Lung (tissue), 12 donors: ENCODE measurements around the gene B4GALNT2. TPM values are rescaled to one million over a fixed set of nuclear protein-coding genes. Genes with fewer than 3 reads are reported as not detected.

Experiments used
- ATAC-seq: fragments of 200-7000 bp; cut with Tn5 transposase; one replicate; pipeline ENCODE4 v1.9.1; 2020; ENCODE audit warnings: moderate number of reproducible peaks; ENCODE audit not compliant: insufficient read depth, low FRiP score
- DNase-seq, 3 donors: peaks; one replicate each; pipeline ENCODE4 v3.0.0-alpha.2; 2013 to 2017
- H3K27ac ChIP-seq, 2 donors: one replicate each; pipeline ENCODE4 v1.5.1; 2013; ENCODE audit warnings: mild to moderate bottlenecking in 2 of 2, moderate library complexity in 2 of 2, control low read depth in 1 of 2, inconsistent platforms in 1 of 2, low read depth in 1 of 2, low read length in 1 of 2
- H3K27me3 ChIP-seq, 3 donors: one replicate each; pipeline ENCODE4 v1.5.1; 2013; ENCODE audit warnings: low read length in 2 of 3; ENCODE audit not compliant: control insufficient read depth in 3 of 3, insufficient read depth in 3 of 3
- H3K36me3 ChIP-seq, 4 donors: one replicate each; pipeline ENCODE4 v1.5.1; 2013; ENCODE audit warnings: low read length in 4 of 4, mild to moderate bottlenecking in 1 of 4, moderate library complexity in 1 of 4; ENCODE audit not compliant: control insufficient read depth in 4 of 4, insufficient read depth in 4 of 4
- H3K4me1 ChIP-seq, 5 donors: one replicate each; pipeline ENCODE4 v1.5.1; 2013; ENCODE audit warnings: low read length in 5 of 5, mild to moderate bottlenecking in 2 of 5, moderate library complexity in 1 of 5; ENCODE audit not compliant: control insufficient read depth in 5 of 5, insufficient read depth in 5 of 5
- H3K4me3 ChIP-seq: one replicate; pipeline ENCODE4 v1.5.1; 2013; ENCODE audit warnings: mild to moderate bottlenecking, control low read depth, moderate library complexity
- H3K9ac ChIP-seq, 2 donors: one replicate each; pipeline ENCODE4 v1.5.1; 2013; ENCODE audit warnings: low read length in 2 of 2, control low read depth in 1 of 2; ENCODE audit not compliant: insufficient read depth in 1 of 2
- H3K9me3 ChIP-seq, 4 donors: one replicate each; pipeline ENCODE4 v1.5.1; 2013; ENCODE audit warnings: low read length in 3 of 4, mild to moderate bottlenecking in 1 of 4, moderate library complexity in 1 of 4; ENCODE audit not compliant: control insufficient read depth in 4 of 4, insufficient read depth in 3 of 4
- WGBS, 2 donors: extraction: QIAGEN DNeasy Blood & Tissue Kit; methylation state at CpG; one replicate each; pipeline ENCODE4 v1.1.7; 2013; 5-methylcytosine and 5-hydroxymethylcytosine counted together
- polyA plus RNA-seq, 2 donors: library from polyadenylated mRNA; stranded (reverse); fragments of 200-250 nt; gene quantifications; one replicate each; pipeline ENCODE4 v1.2.1, GENCODE V29; 2013
- total RNA-seq, 2 donors: library from RNA; depleted of rRNA in 1 of 2; stranded (reverse); fragments of >200 nt in 1 of 2; gene quantifications; one replicate each; pipeline ENCODE4 v1.2.1, GENCODE V29; 2014 to 2021
- TF ChIP-seq, protein P1 (sequence below): IDR thresholded peaks from 2 replicates; pipeline ENCODE4 v1.5.1; 2012; ENCODE audit warnings: mild to moderate bottlenecking; ENCODE audit errors: control extremely low read depth, extremely low read depth
- donor health status: control.
- donor health status: control.
- donor health status: Bipolar disorder and iron deficiency.
- donor health status: healthy.
- donor health status: DM: yes; HTN: yes; CAD: no.

The B4GALNT2 gene
- total and polyA plus RNA-seq, 4 donors, result 0.08 to 0.25 (median 0.15) TPM; not detected in 1

DNA sequence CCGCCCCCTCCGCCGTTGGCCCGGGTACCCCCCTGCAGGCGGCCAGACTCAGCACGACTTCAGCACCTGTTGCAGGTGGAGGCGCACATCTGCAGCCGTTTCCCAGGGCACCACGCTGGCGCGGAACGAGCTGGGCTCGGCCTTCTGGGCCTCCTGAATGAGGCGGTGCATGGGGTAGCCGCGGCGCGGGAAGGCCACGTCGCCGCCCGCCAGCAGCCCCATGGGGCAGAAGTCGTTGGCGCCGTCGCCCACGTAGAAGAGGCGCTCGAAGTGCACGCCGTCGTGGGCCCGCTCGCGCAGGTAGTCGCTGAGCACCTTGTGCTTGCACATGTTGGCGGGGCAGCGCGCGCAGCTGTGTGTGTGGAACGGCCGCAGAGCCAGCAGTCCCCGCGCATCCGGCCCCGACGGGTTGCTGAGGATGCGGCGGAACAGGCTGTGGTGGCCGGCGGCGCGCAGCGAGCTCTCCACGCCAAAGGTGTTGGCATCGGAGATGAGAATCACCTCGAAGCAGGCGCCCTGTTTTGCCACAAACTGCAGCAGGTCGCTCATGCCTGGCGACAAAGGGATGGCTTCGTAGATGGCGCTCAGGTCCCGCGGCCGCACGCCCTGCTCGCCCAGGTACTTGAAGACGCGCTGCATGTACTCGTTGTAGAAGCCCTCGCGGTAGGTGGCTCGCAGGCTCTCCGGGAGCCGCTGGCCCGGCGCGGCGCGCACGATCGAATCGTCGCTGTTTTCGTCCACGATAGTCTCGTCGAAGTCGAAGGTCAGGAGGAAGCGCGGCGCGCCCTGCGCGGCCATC, 91.8 kb downstream of the B4GALNT2 start:
- Histone ChIP-seq H3K36me3 (peaks cover 0 to 14% (median 0%) of the 10 kb centered on the region in 4 donors), H3K27me3 (peaks cover 0 to 60% (median 46%) of the 10 kb centered on the region in 3 donors), H3K27ac (no peak overlapping the region), H3K4me3 (no peak overlapping the region), H3K9me3 (no peaks in the 10 kb centered on the region), H3K4me1 (peaks cover 0 to 19% (median 0%) of the 10 kb centered on the region in 5 donors), H3K9ac (no peak overlapping the region)
- TF ChIP-seq, protein P1, sequence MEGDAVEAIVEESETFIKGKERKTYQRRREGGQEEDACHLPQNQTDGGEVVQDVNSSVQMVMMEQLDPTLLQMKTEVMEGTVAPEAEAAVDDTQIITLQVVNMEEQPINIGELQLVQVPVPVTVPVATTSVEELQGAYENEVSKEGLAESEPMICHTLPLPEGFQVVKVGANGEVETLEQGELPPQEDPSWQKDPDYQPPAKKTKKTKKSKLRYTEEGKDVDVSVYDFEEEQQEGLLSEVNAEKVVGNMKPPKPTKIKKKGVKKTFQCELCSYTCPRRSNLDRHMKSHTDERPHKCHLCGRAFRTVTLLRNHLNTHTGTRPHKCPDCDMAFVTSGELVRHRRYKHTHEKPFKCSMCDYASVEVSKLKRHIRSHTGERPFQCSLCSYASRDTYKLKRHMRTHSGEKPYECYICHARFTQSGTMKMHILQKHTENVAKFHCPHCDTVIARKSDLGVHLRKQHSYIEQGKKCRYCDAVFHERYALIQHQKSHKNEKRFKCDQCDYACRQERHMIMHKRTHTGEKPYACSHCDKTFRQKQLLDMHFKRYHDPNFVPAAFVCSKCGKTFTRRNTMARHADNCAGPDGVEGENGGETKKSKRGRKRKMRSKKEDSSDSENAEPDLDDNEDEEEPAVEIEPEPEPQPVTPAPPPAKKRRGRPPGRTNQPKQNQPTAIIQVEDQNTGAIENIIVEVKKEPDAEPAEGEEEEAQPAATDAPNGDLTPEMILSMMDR, result no peak
- DNase-seq (peak in 2 of 3 donors; percentile 11 to 27), ATAC-seq (peak; percentile 5)
- WGBS, 2 donors, result 2 to 3% methylated on average over 94 to 95 of the region's 95 CpGs

DNA sequence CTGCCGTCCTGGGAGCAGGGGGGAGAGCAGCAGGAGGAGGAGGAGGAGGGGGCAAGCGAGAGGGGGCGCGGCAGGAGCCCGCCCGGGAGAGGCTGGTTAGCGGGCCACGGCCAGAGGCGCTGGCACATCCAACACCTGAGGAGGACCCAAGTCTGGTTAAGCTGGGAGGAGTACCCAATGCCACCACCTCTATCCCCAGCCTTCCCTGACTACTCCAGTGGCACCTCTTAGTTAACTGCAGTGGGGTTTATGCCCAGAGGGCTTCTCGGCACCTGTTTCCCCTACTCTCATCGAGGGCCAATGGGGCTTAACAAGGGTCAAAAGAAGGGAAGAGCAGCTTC, 92.4 kb downstream of the B4GALNT2 start:
- TF ChIP-seq, protein P1, result no peak
- H3K27ac ChIP-seq, result no peak overlapping the region
- DNase-seq (no peak), ATAC-seq (no peak)
- H3K9ac ChIP-seq, result no peak overlapping the region
- peaks cover 0 to 64% (median 50%) of the 10 kb centered on the region in 3 donors for H3K27me3 ChIP-seq
- no peak overlapping the region for H3K4me3 ChIP-seq
- H3K4me1 ChIP-seq, result peaks cover 0 to 20% (median 0%) of the 10 kb centered on the region in 5 donors
- peaks cover 0 to 11% (median 0%) of the 10 kb centered on the region in 4 donors for H3K36me3 ChIP-seq
- WGBS, 2 donors, result 22 to 27% methylated on average over 11 of the region's 11 CpGs
- no peaks in the 10 kb centered on the region for H3K9me3 ChIP-seq

DNA sequence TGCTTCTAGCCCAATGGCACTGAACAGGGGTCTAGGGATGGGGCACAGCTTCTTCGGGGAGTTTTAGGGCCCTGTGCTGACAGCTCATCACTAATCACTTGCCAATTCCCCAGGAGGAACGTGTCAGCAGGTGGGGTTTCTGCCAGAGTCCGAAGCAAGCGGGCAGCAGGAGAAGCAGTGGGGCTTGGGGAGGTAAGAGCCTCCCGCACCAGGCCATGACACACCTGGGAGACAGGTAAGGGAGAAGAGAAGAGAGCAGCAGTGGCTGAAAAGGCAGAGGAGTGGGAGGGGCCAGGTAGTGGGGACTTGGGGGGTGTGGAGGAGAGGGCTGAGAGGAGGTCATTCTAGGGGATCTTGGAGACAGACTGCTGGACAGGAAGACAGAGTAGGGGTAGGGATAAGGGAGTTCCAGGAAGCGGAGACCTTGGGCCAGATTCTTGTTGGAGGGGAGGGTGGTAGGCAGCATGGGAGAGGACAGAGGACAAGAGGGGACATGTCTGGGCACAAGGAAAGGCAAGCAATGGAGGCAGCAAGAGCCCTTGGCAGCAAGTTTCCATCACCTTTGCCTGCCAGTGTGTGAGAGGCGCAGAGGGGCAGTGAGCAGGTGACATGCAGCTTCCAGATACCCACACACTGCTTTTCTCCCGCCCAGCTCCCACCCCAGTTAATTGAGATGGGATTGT, 93.1 kb downstream of the B4GALNT2 start:
- Histone ChIP-seq H3K4me1 (peaks cover 0 to 19% (median 0%) of the 10 kb centered on the region in 5 donors), H3K27ac (no peak overlapping the region), H3K36me3 (peaks cover 0 to 6% (median 0%) of the 10 kb centered on the region in 4 donors), H3K9ac (no peak overlapping the region), H3K27me3 (peaks cover 0 to 68% (median 50%) of the 10 kb centered on the region in 3 donors), H3K9me3 (no peaks in the 10 kb centered on the region), H3K4me3 (no peak overlapping the region)
- 84 to 86% methylated on average over 8 of the region's 8 CpGs for WGBS, 2 donors
- ATAC-seq, result no peak
- no peak for DNase-seq
- TF ChIP-seq, protein P1, result no peak

Other genes with a start within 250 kb of the B4GALNT2 start
- 10 to 100 TPM; 11.3 to 85.3 TPM for gene ATP5MC1, start 240.0 kb upstream of the B4GALNT2 start, total RNA-seq
- gene ATP5MC1, start 240.0 kb upstream of the B4GALNT2 start, polyA plus RNA-seq, result 100 to 1,000 TPM; 310 to 344 TPM
- gene UBE2Z, start 224.4 kb upstream of the B4GALNT2 start, total RNA-seq, result 10 to 100 TPM; 54.7 to 63.5 TPM
- gene UBE2Z, start 224.4 kb upstream of the B4GALNT2 start, polyA plus RNA-seq, result 10 to 100 TPM; 29.5 to 57.5 TPM
- gene SNF8, start 187.9 kb upstream of the B4GALNT2 start, total RNA-seq, result 100 to 1,000 TPM in 1 of 2 donors, 10 to 100 TPM in 1; 38.0 to 107 TPM
- 100 to 1,000 TPM; 117 to 152 TPM for gene SNF8, start 187.9 kb upstream of the B4GALNT2 start, polyA plus RNA-seq
- not detected for gene GIP, start 164.2 kb upstream of the B4GALNT2 start, total RNA-seq
- gene GIP, start 164.2 kb upstream of the B4GALNT2 start, polyA plus RNA-seq, result not detected
- 10 to 100 TPM in 1 of 2 donors, under 1 TPM in 1; 0.52 to 14.9 TPM for gene IGF2BP1, start 135.4 kb upstream of the B4GALNT2 start, total RNA-seq
- under 1 TPM; 0.06 to 0.10 TPM for gene IGF2BP1, start 135.4 kb upstream of the B4GALNT2 start, polyA plus RNA-seq
- 1 to 10 TPM; 1.8 to 4.7 TPM for gene GNGT2, start 77.8 kb downstream of the B4GALNT2 start, total RNA-seq
- gene GNGT2, start 77.8 kb downstream of the B4GALNT2 start, polyA plus RNA-seq, result 10 to 100 TPM in 1 of 2 donors, 1 to 10 TPM in 1; 9.9 to 12.3 TPM
- gene ABI3, start 77.9 kb downstream of the B4GALNT2 start, total RNA-seq, result 10 to 100 TPM in 1 of 2 donors, 1 to 10 TPM in 1; 6.9 to 20.0 TPM
- gene ABI3, start 77.9 kb downstream of the B4GALNT2 start, polyA plus RNA-seq, result 10 to 100 TPM; 16.2 to 19.2 TPM
- gene PHOSPHO1, start 98.0 kb downstream of the B4GALNT2 start, total RNA-seq, result 10 to 100 TPM in 1 of 2 donors, 1 to 10 TPM in 1; 1.6 to 10.2 TPM
- gene PHOSPHO1, start 98.0 kb downstream of the B4GALNT2 start, polyA plus RNA-seq, result 1 to 10 TPM in 1 of 2 donors, under 1 TPM in 1; 0.37 to 2.2 TPM
- 10 to 100 TPM; 37.7 to 48.9 TPM for gene ZNF652, start 229.5 kb downstream of the B4GALNT2 start, total RNA-seq
- gene ZNF652, start 229.5 kb downstream of the B4GALNT2 start, polyA plus RNA-seq, result 10 to 100 TPM in 1 of 2 donors, 1 to 10 TPM in 1; 6.8 to 37.9 TPM